Measurements from ENCODE around the gene TGM2.

The TGM2 gene

DNA sequence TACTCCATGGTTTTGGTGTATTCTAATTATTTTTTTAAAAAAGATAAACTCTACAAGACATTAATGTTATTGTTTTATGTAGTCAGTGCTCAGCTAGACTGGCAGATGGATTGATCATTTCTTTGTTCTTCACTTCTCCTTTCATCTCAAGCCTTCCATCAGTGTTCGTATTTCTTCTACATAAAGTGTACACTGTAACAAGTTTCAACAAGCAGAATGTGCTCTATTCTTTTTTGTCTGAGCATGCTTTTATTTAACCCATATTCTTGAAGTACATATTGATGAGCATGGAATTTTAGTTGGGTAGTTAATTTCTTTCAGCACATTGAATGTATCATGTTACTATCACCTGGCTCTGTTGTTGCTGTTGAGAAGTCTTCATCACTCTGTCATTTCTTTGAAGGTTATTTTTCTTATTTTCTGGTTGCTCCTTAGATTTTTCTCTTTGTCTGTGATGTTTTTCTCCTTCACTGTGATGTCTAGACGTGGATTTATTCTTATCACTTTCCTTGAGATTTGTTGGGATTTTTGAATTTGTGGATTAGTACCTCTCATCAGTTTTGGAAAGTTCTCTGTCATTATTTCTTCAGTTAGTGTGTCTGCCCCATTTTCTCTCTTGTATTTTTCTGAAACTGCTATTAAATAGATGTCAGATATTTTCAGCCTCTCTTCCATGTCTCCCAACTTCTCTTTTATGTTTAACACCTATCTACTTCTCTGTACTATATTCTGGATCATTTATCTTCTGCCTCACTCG lies 48.5 kb downstream of the TGM2 start:
- ATAC-seq = no peak
- TF ChIP-seq PPARA (CRISPR knock-in tag; IDR thresholded peaks at IDR 0.05; ENCODE audit: borderline replicate concordance) (no peak), CSDC2 (CRISPR knock-in tag; IDR thresholded peaks at IDR 0.05) (no peak), ZNF8 (CRISPR knock-in tag; IDR thresholded peaks at IDR 0.05) (no peak), ZFP30 (CRISPR knock-in tag; IDR thresholded peaks at IDR 0.05) (no peak), ZC3H10 (CRISPR knock-in tag; IDR thresholded peaks at IDR 0.05) (no peak), SNAI2 (CRISPR knock-in tag; IDR thresholded peaks at IDR 0.05) (no peak), TOX (CRISPR knock-in tag; IDR thresholded peaks at IDR 0.05; ENCODE audit: borderline replicate concordance) (no peak), ISL1 (CRISPR knock-in tag; IDR thresholded peaks at IDR 0.05) (no peak)
- TF ChIP-seq, protein P1, sequence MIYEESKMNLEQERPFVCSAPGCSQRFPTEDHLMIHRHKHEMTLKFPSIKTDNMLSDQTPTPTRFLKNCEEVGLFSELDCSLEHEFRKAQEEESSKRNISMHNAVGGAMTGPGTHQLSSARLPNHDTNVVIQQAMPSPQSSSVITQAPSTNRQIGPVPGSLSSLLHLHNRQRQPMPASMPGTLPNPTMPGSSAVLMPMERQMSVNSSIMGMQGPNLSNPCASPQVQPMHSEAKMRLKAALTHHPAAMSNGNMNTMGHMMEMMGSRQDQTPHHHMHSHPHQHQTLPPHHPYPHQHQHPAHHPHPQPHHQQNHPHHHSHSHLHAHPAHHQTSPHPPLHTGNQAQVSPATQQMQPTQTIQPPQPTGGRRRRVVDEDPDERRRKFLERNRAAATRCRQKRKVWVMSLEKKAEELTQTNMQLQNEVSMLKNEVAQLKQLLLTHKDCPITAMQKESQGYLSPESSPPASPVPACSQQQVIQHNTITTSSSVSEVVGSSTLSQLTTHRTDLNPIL (CRISPR knock-in tag; IDR thresholded peaks at IDR 0.05; ENCODE audit: low read depth) = no peak
- TF ChIP-seq, protein P2, sequence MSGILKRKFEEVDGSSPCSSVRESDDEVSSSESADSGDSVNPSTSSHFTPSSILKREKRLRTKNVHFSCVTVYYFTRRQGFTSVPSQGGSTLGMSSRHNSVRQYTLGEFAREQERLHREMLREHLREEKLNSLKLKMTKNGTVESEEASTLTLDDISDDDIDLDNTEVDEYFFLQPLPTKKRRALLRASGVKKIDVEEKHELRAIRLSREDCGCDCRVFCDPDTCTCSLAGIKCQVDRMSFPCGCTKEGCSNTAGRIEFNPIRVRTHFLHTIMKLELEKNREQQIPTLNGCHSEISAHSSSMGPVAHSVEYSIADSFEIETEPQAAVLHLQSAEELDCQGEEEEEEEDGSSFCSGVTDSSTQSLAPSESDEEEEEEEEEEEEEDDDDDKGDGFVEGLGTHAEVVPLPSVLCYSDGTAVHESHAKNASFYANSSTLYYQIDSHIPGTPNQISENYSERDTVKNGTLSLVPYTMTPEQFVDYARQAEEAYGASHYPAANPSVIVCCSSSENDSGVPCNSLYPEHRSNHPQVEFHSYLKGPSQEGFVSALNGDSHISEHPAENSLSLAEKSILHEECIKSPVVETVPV (CRISPR knock-in tag; IDR thresholded peaks at IDR 0.05) = no peak

DNA sequence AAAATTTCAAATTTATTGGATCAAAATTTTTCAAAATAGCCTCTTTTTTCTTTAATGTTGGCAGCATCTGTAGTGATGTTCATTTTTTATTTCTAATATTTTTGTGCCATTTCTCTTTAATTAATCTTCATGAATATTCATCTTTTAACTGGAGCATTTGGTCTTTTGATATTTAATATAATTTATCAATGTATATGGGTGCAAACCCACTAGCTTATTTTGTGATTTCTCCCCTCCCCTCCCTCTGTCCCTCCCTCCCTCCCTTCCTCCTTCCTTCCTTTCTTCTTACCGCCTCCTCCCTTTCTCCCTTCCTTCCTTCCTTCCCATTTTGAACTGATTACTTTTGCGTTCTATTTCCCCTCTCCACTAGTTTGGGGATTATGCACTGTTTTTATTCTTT lies 49.2 kb downstream of the TGM2 start:
- TF ChIP-seq OSR1 (CRISPR knock-in tag; IDR thresholded peaks at IDR 0.05) = no peak
- TF ChIP-seq GLIS3 (CRISPR knock-in tag; IDR thresholded peaks at IDR 0.05) = no peak
- TF ChIP-seq ZNF8 (CRISPR knock-in tag; IDR thresholded peaks at IDR 0.05) = no peak
- TF ChIP-seq ZC3H10 (CRISPR knock-in tag; IDR thresholded peaks at IDR 0.05) = no peak
- no peak for TF ChIP-seq TCF4 (CRISPR knock-in tag; IDR thresholded peaks at IDR 0.05; ENCODE audit: borderline replicate concordance)
- TF ChIP-seq, protein P3, sequence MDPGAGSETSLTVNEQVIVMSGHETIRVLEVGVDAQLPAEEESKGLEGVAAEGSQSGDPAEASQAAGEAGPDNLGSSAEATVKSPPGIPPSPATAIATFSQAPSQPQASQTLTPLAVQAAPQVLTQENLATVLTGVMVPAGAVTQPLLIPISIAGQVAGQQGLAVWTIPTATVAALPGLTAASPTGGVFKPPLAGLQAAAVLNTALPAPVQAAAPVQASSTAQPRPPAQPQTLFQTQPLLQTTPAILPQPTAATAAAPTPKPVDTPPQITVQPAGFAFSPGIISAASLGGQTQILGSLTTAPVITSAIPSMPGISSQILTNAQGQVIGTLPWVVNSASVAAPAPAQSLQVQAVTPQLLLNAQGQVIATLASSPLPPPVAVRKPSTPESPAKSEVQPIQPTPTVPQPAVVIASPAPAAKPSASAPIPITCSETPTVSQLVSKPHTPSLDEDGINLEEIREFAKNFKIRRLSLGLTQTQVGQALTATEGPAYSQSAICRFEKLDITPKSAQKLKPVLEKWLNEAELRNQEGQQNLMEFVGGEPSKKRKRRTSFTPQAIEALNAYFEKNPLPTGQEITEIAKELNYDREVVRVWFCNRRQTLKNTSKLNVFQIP (CRISPR knock-in tag; IDR thresholded peaks at IDR 0.05; ENCODE audit: borderline replicate concordance, low read depth) = no peak
- TF ChIP-seq, protein P4, sequence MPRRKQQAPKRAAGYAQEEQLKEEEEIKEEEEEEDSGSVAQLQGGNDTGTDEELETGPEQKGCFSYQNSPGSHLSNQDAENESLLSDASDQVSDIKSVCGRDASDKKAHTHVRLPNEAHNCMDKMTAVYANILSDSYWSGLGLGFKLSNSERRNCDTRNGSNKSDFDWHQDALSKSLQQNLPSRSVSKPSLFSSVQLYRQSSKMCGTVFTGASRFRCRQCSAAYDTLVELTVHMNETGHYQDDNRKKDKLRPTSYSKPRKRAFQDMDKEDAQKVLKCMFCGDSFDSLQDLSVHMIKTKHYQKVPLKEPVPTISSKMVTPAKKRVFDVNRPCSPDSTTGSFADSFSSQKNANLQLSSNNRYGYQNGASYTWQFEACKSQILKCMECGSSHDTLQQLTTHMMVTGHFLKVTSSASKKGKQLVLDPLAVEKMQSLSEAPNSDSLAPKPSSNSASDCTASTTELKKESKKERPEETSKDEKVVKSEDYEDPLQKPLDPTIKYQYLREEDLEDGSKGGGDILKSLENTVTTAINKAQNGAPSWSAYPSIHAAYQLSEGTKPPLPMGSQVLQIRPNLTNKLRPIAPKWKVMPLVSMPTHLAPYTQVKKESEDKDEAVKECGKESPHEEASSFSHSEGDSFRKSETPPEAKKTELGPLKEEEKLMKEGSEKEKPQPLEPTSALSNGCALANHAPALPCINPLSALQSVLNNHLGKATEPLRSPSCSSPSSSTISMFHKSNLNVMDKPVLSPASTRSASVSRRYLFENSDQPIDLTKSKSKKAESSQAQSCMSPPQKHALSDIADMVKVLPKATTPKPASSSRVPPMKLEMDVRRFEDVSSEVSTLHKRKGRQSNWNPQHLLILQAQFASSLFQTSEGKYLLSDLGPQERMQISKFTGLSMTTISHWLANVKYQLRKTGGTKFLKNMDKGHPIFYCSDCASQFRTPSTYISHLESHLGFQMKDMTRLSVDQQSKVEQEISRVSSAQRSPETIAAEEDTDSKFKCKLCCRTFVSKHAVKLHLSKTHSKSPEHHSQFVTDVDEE (CRISPR knock-in tag; IDR thresholded peaks at IDR 0.05) = no peak
- TF ChIP-seq, protein P1 (CRISPR knock-in tag; IDR thresholded peaks at IDR 0.05; ENCODE audit: low read depth) = no peak
- TF ChIP-seq, protein P2 (CRISPR knock-in tag; IDR thresholded peaks at IDR 0.05) = no peak
- no peak for TF ChIP-seq TOX (CRISPR knock-in tag; IDR thresholded peaks at IDR 0.05; ENCODE audit: borderline replicate concordance)
- no peak for ATAC-seq

DNA sequence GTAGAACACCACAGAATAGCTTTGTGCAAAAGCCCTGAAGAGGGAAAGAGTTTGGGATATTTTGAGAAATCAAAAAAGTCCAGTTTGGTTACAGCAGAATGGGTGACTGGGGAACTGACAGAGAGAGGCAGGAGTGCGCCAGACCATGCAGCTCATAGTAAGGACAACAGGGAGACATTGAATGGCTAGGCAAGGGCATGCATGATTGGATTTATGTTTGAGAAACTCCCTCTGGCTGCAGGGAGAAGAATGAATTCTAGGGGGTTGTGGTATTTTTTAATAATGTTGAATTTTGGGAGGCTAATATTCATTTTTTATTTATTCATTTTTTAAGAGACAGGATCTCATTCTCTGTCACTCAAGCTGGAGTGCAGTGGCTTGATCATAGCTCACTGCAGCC lies 49.9 kb downstream of the TGM2 start:
- no peak for ATAC-seq
- no peak for TF ChIP-seq GLIS3 (CRISPR knock-in tag; IDR thresholded peaks at IDR 0.05)
- no peak for TF ChIP-seq ZFP3 (CRISPR knock-in tag; IDR thresholded peaks at IDR 0.05)
- no peak for TF ChIP-seq ZC3H10 (CRISPR knock-in tag; IDR thresholded peaks at IDR 0.05)
- TF ChIP-seq, protein P5, sequence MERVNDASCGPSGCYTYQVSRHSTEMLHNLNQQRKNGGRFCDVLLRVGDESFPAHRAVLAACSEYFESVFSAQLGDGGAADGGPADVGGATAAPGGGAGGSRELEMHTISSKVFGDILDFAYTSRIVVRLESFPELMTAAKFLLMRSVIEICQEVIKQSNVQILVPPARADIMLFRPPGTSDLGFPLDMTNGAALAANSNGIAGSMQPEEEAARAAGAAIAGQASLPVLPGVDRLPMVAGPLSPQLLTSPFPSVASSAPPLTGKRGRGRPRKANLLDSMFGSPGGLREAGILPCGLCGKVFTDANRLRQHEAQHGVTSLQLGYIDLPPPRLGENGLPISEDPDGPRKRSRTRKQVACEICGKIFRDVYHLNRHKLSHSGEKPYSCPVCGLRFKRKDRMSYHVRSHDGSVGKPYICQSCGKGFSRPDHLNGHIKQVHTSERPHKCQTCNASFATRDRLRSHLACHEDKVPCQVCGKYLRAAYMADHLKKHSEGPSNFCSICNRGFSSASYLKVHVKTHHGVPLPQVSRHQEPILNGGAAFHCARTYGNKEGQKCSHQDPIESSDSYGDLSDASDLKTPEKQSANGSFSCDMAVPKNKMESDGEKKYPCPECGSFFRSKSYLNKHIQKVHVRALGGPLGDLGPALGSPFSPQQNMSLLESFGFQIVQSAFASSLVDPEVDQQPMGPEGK (CRISPR knock-in tag; IDR thresholded peaks at IDR 0.05; ENCODE audit: borderline replicate concordance) = no peak
- TF ChIP-seq ESRRG (CRISPR knock-in tag; IDR thresholded peaks at IDR 0.05) = no peak
- no peak for TF ChIP-seq ZNF565 (CRISPR knock-in tag; conservative IDR thresholded peaks at IDR 0.05; ENCODE audit: low read depth)
- no peak for TF ChIP-seq ARNTL (CRISPR knock-in tag; IDR thresholded peaks at IDR 0.05; ENCODE audit: borderline replicate concordance, low read depth)
- no peak for TF ChIP-seq ZFP30 (CRISPR knock-in tag; IDR thresholded peaks at IDR 0.05)
- TF ChIP-seq OSR1 (CRISPR knock-in tag; IDR thresholded peaks at IDR 0.05) = no peak
- TF ChIP-seq, protein P4 (CRISPR knock-in tag; IDR thresholded peaks at IDR 0.05) = no peak
- TF ChIP-seq ZNF70 (CRISPR knock-in tag; IDR thresholded peaks at IDR 0.05) = no peak
- no peak for TF ChIP-seq TCF4 (CRISPR knock-in tag; IDR thresholded peaks at IDR 0.05; ENCODE audit: borderline replicate concordance)
